Esophagus squamous epithelium (tissue), 4 donors: ENCODE results near the gene PON1.

Experiments
- POLR2A ChIP-seq, 4 donors: fragments of 450-650 bp; IDR thresholded peaks; one replicate each; pipeline ENCODE4 v1.6.1; 2017; ENCODE audit warnings: antibody characterized with exemption in 4 of 4, mild to moderate bottlenecking in 4 of 4, moderate library complexity in 3 of 4
- TF ChIP-seq, protein P1 (sequence below), 6 experiments: fragments of 450-650 bp in 4 of 6; fragments of 200-600 bp in 2 of 6; sonication (generic) in 2 of 6; IDR thresholded peaks; one replicate each; pipeline ENCODE4 v1.5.1; 2016 to 2019; ENCODE audit warnings: antibody characterized with exemption in 6 of 6, mild to moderate bottlenecking in 4 of 6, moderate library complexity in 4 of 6

DNA sequence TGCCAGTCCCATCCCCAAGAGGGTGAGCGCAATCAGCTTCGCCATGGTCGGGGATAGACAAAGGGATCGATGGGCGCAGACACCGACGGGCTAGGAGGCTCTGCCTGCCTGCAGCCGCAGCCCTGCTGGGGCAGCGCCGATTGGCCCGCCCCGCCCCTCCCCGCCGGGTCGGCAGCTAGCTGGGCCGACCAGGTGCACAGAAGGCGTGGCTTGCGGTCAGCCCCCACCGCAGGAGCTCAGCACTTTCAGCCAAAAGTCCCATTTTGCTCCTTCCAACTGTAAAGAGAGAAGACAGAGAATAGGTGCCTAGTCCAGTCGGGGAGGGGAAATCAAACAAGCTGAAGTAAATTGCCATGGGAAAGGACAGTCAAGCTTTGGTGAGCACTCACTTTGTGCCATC, at the start of gene PON1:
- TF ChIP-seq, protein P1, sequence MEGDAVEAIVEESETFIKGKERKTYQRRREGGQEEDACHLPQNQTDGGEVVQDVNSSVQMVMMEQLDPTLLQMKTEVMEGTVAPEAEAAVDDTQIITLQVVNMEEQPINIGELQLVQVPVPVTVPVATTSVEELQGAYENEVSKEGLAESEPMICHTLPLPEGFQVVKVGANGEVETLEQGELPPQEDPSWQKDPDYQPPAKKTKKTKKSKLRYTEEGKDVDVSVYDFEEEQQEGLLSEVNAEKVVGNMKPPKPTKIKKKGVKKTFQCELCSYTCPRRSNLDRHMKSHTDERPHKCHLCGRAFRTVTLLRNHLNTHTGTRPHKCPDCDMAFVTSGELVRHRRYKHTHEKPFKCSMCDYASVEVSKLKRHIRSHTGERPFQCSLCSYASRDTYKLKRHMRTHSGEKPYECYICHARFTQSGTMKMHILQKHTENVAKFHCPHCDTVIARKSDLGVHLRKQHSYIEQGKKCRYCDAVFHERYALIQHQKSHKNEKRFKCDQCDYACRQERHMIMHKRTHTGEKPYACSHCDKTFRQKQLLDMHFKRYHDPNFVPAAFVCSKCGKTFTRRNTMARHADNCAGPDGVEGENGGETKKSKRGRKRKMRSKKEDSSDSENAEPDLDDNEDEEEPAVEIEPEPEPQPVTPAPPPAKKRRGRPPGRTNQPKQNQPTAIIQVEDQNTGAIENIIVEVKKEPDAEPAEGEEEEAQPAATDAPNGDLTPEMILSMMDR (IDR thresholded peaks at IDR 0.05): no peak
- TF ChIP-seq POLR2A (IDR thresholded peaks at IDR 0.05): no peak
